CD4-positive, alpha-beta T cell treated with Interleukin-15 for 1 hour (primary cell): ENCODE results near the gene CCK.
"Not testable (repeated sequence)": the region's sequence is repeated elsewhere in the genome, so short reads cannot be mapped to it uniquely, and the experiment has no call there.

Experiments
- DNase-seq: peaks from one replicate; pipeline ENCODE4 v3.0.0-alpha.2; 2020

Gene CCK

DNA sequence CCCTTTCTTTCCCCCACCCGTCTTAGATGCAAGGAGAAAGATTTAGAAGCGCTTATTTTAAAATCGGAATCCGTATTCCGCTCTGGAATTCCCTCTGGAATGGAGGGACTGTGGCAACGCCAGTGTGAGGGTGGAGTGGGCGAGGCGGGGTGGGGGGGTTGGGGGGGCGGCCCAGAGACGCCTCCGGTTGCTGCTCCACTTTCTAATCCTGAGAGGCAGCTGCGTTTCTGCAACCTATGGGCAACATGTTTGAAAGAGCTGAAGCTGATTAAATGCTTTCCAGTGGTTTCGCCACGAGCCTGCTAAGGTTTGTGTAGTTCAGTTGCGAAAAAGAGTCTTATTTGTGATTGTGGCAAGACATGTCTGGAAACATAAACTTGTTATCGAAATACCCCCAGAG, at the start of gene CCK:
CCK (minus strand) TSS at position 101 of the 400 bp plus-strand sequence. CDS start 2,555 bp downstream, outside the sequence.
- DNase-seq, result no peak

GRCh38 chr3:42314411-42314810, 48.4 kb upstream of the CCK start:
- no peak for DNase-seq

DNA sequence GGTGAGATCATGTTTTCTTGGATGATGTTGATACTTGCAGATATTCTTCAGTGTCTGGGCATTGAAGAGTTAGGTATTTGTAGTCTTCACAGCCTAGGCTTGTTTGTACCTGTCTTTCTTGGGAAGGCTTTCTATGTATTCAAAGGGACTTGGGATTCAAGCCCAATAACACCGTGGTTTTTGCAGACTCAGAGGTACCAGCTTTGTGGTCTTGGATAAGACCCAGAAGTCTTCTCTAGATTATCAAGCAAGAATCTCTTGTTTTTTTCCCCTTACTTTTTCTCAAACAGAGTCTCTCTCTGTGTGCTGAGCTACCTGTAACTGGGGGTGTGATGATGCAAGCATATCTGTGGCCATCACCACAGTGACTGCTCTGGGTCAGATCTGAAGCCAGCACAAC, 42.7 kb upstream of the CCK start:
- no peak for DNase-seq

DNA sequence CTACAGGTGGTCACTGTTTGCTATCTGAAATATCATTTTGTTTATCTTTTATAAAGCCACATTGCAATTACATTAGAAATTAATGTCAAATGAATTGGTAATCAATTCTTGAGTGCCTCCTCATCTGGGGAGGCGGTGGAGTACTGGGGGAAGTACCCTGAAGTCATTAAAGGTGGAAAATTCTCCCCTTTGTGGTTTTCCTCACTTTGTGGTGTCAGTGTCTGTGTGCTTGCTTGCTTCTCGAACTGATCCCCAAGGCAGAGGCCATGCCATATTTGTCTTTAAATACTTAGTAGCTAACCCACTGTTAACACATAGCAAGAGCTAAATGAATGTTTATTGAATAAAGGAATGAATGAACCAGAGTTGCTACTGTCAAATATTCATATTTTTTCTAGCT, 40.5 kb upstream of the CCK start:
- no peak for DNase-seq

GRCh38 chr3:42302924-42303634, 37.1 kb upstream of the CCK start:
- no peak for DNase-seq

DNA sequence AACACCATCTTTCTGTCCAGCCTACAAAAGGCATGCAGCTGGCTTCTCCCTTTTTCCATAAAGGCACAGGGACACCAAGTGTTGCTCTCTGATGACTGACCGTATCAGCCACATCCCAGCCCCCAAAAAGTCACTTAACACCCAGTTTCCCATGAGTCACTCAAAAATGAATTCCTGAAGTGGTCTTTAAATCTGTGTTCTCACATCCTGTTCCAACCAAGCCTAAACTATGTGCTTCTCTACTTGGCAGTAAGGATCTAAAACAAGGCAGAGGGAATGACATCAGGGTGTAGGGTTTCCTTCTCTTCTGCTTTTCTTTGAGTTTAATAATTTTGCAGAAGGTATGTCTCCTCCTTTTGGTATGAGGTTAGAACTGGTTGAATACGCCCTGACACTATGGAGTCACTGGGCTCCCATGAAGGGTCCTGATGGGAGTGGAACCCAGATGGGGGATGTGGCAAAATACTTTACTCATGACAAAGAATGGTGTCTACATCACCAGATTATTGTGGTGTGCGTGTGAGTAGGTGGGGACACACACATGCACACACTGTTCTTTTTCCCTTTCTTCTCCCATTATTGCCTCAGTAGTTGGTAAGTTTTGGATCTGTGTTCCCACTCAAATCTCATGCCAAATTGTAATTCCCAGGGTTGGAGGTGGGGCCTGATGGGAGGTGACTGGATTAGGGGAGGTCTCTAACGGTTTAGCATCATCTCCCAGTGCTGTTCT, 35.6 kb upstream of the CCK start:
- DNase-seq, result no peak

DNA sequence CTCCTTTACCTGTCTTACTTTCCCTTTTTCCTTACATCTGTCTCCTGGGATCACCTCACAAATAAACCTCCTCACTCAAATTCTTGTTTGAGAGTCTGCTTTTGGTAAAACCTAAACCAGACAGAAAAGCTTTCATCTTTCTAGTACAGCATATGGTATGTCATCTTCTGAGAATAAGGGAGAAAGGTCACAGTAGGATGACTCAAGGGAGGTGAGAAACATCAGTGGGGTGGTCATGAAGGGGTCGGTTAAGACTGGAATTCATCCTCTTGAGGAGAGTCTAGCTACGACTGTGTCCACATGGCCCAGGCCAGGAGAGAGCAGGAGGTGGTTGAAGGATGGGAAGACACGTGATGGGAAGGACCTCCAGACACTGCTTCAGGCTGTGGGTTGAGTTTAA, 34.8 kb upstream of the CCK start:
- DNase-seq, result no peak

GRCh38 chr3:42300013-42300412, 34.0 kb upstream of the CCK start:
- DNase-seq, result no peak

DNA sequence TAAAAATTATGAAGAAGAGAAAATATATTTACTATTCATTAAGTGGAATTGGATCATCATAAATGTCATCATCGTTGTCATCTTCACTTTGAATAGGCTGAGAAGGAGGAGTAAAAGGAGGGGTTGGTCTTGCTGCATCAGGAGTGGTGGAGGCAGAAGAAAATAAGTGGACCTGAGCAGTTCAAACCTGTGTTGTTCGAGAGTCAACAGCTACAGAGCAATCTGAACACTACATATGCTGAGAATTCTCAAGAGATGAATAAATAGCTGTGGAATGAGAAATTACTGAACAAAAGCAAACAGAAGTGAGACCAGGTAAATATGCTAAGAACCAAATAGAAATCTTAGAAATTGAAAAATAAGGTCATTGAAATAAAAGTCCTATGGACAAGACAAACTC, 32.3 kb upstream of the CCK start:
- DNase-seq, result no peak

DNA sequence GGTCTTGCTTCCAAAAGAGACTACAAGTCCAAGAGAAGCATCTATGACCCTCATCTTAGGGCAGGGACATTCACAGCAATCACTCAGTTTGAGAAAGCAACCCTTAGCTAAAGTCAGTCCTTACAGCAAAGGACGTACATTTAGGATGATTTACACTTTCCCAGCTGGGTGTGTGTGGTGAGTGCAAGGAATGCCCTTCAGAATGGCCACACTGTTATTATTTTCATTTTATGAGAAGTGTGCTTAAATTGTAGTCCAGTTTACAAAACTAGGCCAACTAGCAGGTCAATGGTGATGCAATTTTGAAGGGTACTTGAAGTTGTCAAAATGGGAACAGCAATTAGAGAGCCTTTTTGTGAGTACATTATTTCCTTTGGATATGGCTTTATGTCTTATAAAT, 26.0 kb upstream of the CCK start:
- no peak for DNase-seq

GRCh38 chr3:42290966-42291714, 25.2 kb upstream of the CCK start:
- no peak for DNase-seq

GRCh38 chr3:42289026-42289425, 23.0 kb upstream of the CCK start:
- DNase-seq, result no peak

DNA sequence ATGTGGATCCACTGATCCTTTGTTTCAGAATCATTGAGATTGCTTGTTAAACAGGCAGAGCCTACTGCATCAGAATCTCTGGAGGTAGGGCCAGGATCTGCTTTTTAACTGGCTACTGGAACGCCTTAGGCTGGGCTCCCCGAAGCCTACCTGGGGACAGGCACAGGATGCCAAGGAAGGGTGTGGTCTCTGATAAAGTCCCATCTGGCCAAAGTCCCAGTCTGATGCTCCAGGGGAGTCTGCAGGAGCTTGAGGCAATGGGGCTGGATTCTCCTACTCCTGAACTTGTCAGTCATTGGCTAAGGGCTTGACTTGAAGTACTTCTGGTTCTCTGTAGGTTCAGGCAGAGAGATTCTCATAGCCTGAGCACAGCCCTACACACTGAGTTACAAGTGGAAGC, 22.4 kb upstream of the CCK start:
- no peak for DNase-seq

DNA sequence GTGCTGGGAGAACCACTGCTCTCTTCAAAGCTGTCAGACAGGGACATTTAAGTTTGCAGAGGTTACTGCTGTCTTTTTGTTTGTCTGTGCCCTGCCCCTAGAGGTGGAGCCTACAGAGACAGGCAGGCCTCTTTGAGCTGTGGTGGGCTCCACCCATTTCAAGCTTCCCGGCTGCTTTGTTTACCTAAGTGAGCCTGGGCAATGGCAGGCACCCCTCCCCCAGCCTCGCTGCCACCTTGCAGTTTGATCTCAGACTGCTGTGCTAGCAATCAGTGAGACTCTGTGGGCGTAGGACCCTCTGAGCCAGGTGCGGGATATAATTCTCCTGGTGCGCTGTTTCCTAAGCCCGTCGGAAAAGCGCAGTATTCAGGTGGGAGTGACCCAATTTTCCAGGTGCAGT, 21.4 kb upstream of the CCK start:
- DNase-seq, result not testable (repeated sequence)

DNA sequence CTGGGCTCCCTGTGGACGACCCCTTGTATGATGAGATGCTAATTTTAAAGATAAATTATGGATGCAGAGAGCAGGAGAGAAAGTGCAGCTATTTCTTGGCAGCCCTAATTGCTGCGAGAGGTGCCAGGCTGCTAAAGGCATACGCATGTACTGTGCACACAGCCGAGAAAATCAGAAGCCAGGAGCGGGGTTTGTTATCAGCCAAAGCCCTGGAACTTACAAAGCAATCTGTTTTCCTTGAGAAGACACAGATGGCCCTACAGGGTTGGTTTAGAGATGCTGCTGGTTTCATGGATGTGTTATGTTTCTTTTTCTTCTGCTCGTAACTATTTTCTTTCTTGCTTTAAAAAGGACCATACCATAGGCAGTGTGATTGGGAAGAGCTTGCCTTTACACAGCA, 11.7 kb upstream of the CCK start:
- DNase-seq, result no peak

DNA sequence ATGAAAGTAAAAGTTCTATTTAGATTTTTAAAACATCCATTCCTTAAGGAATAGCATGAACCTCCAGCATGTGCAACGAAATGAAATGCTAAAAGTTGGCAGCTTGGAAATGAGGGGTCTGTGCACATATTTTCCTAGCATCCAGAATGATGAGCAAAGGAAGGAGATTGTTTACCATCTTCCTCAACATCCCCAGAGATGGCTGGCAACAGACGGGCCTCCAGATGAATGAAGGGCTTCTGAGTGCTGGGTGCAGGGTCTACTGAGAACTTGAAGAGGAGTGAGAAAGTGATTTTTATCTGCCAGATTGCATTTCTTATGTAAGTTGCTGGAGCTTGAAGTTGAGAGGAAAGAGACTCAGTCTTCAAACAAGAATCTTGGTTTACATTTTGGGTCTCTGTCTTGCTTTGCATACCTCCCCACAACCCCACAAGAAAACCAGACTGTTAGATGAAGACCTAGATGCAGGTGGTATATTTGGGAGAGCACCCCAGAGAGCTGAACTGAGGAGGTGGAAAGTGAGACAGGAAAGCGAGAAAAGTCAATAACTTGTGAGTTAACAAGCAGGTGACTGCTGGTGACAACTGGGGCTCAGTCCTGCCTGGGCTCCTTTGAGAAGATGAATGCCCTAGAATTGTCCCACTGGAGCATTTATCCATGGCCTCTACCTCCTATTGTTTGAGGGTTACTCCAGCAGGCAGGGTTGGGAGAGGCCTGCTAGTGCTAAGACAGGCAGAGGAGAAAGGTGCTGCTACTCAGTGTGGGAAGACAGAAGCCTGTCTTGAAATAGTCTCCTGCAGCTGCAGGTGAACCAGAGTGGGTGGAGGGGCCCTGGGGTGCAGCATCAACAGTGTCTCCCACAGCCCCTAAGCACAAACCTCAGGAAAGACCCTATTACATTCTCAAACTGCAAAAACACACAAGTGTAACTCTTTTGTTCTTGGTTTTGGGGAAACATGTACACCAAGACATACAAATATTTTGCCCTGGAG, 10.5 kb upstream of the CCK start:
- DNase-seq, result no peak

- no peak for DNase-seq
Measured at GRCh38 chr3:42275217-42275616, 9.2 kb upstream of the CCK start.

- no peak for DNase-seq
Measured at GRCh38 chr3:42274266-42274665, 8.3 kb upstream of the CCK start.

DNA sequence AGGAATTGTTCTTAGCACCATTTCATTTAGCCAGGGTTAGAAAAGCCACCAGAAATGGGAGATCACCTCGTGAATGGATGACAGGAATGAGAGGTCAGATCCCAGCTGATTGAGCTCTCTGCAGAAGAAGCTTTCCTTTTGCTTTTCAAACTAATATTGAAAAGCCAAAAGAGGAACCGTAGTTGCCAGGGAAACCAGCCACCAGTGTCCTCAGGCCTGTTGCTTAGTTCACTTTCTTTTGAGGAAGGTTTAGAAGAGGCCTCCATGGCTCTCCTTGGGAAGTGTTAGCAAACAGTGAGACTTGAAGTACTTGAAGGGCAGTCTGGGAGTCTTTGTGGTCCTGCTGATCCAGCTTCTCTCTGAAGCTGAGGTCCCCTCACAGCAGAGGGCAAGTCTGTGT, 7.4 kb upstream of the CCK start:
- DNase-seq, result no peak

GRCh38 chr3:42271786-42272185, 5.8 kb upstream of the CCK start:
- no peak for DNase-seq

DNA sequence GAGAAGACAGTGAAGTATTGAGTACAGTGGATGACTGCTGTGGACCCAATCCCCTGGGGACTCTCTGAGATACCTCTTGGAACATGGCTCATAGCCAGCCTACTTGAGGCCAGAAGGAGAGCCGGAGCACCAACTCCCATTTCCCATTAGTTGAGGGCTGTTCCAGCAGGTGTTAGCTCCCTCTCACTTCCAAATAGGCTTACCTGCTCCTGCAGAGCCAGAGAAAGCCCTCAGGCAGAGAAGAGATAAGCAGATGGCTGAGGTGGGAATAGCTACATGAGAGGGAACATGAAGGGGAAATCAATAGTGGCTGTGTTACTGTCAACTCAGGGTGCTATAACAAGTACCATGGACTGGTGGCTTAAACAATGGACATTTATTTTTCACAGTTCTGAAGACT, 4.6 kb upstream of the CCK start:
- DNase-seq, result no peak

- DNase-seq, result no peak
Measured at GRCh38 chr3:42269647-42270046, 3.7 kb upstream of the CCK start.

DNA sequence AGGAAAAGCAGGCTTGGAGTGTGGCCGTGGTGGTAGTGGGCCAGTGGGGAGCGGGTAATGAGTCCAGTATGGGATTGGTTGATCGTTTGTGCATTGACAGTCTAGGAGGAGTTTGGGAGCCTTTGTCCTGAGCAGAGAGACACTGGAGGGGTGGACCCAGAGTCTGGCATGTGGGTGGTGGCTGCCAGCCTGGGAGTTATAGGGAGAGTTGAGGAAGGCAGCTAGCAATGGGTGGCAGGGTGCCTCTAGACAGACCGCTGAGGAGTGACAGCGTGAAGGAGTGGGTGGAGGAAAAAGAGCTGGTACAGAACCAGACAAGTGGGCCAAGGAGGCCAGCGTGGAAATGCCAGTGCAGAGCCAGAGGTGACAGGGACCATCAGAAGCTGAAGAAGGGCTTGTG, 1.9 kb upstream of the CCK start:
- DNase-seq, result no peak
